Hematopoietic multipotent progenitor cell treated with erythropoietin and hydrocortisone succinate and interleukin-3 and kit ligand, for 8 days (in vitro differentiated cells): ENCODE results near the gene RIPK1.

Source experiments
- DNase-seq: peaks from one replicate; pipeline ENCODE4 v3.0.0-alpha.2; 2015

Gene RIPK1

DNA sequence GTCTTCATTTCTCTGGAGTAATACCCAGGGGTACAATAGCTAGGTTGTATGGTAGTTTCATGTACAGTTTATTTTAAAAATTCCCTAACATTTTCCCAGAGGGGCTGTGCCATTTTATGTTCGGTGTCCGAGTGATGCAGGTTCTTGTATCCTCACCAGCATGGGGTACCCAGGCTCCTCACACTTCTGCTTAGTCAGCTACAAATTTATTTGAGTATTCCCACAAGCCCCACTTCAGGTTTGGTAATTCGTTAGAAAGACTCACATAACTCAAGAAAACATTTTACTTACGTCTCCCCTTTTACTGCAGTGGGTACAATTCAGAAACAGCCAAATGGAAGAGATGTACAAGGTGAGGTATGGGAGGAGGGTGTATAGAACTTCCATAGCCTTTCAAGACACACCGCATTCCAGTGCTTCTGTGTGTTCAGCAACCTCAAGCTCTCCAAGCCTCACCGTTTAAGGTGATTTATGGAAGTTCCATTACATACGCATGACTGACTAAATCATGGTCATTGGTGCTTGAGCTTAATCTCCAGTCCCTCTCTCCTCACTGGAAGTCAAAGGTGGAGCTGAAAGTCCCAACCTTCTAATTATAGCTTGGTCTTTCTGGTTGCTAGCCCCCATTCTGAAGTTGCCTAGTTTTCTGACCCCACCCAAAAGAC lies 18.1 kb downstream of the RIPK1 start:
- no peak for DNase-seq

DNA sequence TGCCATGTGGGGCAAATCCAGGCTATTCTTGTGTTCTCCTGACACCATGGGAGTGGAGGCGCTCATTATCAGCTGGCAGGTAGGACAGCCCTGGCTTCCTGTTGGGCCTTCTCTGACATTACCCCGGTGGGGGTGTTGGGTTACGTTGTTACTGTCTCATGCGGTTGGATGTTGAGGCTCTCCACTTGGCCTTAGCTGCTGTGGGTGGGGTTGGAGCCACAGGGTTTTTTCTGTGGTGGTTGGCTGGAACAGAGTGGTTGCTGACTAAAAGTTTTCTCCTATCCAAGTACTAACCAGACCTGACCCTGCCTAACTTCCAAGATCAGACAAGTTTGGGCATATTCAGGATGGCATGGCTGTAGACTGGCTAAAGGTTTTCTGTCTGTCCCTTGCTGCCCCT lies 20.2 kb downstream of the RIPK1 start:
- no peak for DNase-seq

DNA sequence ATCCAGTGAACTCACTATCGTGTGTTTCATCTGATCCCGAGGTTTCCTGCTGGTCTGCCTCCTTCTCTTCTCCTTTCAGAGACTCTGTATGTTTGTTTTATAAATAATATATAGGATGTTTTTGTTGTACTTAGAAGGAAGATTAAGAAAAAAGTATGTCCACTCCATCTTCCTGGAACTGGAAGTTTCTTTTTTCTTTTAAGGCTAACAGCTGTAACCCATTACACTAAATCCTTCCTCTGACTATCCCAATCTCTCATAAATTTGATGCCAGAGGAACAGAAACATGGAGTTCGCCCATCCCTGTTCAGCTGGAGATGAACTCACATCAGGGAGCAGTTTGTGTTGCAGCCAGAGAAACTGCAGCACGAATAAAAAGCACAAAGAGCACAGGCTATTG lies 20.7 kb downstream of the RIPK1 start:
- no peak for DNase-seq

DNA sequence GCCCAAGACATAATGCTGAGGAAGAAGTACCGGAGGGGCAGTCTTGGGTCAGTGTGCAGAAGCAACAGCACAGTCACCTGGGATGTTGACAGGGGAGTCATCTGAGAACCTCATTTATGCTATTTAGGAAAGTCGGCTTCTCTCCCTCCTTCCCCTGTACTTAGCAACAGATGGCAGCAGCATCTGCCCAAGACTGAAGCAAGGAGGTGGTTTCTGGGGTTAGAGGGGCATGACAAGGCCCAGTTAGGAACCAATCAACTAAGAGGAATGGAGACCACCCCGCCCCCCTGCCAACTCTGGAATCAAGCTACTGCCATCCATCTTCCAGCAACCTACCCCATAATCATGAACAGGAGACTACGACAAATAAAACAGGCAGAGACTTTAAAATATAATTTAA lies 21.7 kb downstream of the RIPK1 start:
- DNase-seq: no peak

DNA sequence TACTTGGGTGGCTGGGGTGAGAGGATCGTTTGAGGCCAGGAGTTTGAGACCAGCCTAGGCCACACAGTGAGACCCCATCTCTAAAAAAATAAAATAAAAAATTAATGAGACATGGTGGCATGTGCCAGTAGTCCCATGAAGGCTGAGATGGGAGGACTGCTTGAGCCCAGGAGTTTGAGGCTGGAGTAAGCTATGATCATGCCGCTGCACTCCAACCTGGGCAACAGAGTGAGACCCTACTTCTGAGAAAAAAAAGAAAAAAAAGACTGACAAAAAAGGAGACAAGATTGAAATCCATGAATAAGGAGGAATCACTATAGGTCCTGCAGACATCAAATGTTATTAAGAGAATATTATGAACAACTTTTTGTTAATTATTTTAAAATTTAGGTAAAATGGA lies 26.5 kb downstream of the RIPK1 start:
- no peak for DNase-seq

DNA sequence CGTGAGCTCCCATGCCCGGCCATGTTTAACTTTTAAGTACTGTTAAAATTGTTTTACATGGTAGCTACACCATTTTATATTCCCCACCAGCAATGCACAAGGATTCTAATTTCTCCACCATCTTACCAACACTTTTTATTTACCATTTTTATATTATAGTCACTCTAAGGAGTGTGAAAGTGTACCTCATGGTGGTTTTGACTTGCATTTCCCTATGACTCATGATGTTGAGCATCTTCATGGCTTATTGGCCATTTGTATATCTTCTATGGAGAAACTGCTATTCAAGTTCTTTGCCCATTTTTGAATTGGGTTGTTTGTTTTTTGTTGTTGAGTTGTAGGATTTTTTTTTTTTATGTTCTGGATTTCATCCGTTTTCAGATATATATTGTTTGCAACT lies 34.6 kb downstream of the RIPK1 start:
- DNase-seq: no peak

DNA sequence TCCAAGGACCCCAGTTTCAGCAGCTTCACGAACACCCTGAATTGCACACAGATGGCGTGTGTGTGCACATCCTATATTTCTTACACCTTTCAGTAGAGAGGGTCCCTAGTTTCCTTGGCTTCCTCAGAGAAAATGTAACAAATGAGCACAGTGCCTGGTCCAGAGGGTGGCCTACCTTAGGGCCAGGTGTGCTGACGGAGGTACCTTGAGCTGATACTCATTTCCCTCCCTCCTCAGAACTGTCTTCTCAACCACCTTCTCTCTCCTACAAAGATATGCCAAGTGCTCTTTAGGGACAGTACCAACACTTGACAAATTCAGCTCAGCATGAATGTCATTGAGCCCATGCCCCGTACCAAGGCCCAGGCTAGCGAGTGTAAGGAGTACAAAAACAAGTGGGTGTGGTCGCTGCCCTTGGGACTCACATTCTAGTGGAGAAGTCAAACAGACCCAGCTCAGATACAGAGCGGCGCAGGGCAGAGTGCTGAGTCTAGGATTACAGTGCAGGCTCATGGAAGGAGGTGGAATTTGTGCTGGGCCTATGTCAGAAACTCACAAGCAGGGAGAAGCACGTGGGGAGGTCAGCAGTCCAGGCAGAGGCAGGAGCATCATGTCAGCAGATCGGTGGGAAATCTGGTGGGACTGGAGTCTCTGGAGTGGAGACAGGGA lies 40.6 kb downstream of the RIPK1 start:
- no peak for DNase-seq

DNA sequence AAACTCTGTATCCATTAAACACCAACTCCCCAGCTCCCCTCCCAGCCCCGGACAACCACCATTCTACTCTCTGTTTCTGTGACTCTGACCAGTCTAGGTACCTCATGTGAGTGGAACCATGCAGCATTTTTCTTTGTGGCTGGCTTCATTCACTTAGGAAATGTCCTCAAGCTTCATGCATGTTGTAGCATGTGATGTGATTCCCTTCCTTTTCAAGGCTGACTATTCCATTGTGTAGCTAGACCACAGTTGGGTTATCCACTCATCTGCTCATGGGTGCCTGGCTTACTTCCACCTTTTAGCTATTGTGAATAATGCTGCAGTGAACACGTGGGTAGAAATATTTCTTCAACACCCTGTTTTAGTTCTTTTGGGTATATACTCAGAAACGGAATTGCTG lies 41.5 kb downstream of the RIPK1 start:
- DNase-seq: no peak

DNA sequence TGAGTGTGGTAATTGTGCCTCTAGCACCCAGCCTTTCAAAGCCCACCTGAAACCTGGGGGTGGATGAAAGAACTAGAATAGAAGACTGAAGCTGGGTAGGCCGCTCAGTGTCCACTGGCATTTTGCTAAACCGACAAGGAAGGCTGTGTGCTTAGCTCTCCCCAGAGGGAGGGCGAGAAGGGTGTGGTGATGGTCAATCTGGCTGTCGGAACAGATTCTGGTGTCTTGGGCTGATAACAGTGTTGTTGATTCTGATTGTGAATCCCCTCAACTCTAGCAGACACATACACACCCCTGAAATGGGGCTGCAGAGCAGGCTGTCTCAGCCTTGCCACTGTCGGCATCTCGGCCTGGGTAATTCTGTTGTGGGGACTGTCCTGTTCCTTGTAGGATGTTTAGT lies 46.1 kb downstream of the RIPK1 start:
- DNase-seq: no peak

DNA sequence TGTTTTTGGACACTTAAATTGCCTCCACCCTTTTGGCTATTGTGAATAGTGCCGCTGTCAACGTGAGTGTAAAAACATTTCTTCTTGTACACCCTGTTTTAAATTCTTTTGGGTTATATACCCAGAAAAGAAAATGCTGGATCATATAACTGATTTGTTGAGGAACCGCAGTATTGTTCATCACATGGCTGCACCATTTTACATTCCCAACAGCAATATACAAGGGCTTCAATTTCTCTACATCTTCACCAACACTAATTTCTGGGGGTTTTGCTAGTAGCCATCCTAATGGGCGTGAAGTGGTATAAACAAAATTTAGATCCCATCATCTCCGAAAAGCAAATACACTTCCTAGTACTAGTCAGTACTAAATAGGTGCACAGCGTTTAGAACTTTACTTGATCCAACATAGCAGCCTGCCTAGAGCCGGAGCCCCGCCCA lies 49.6 kb downstream of the RIPK1 start:
- no peak for DNase-seq

DNA sequence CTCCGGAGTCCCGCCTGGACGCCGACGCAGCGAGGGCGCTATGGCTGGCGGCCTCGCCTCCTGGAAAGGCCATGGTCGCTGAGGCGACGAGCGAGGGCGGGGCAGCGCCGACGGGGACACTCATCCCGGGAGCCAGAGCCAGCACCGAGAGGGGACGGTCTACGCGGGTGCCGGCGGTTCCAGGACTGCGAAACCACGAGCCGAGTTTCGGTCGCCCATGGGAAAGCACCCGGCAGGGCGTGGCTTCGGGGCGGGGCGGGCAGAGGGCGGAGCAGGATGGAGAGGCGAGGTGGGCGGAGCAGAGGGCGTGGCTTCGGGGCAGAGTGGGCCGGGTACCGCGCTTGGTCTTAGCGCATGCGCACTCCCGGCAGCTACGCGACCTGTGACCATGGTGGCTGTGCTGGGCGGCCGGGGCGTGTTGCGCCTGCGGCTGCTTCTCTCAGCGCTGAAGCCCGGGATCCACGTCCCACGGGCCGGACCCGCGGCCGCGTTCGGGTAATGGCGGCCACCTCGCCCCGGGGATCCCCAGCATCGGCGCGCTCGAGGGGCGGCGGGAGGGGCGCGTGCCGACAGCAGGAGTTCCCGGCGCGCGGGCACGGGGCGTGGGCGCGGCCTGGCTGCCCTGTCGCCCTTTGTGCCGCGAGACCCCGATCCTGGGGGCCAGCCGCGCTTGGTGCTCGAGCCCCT lies 50.2 kb downstream of the RIPK1 start, which contains the start of gene BPHL:
BPHL (plus strand) TSS at position 359 of the 687 bp plus-strand sequence; CDS start at position 389, 30 bp downstream.
- peak; percentile 92 for DNase-seq

DNA sequence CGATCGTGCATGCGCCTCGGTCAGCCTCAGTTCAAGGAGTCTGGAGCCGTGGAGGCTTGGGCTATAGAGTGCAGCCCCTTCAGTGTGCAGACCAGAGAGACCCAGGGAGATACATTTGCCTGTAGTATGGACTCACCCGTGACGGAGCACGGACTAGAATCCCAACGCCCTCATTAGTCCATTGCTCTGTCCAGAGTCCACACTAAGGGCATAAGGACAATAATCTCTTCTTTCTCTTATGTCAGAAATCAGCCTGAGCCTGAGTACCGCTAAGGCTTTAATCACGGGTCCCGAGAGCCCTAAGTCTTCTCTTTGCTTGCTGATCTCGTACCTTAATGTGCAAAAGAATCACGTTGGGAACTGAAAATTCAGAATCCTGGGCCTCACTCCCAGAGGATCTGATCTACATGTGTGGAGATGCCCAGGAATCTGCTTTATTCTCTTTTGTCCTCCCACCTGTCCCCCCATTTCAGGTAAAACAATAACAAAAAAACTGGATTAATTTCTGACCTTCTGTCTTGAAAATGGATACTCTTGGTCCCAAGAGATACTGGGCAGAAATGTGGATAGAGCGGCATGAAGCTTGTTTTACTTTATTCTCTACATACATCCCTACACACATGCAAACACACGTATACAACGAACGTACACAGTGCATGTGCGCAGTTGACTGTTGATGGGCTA lies 50.9 kb downstream of the RIPK1 start:
- peak; percentile 32 for DNase-seq

DNA sequence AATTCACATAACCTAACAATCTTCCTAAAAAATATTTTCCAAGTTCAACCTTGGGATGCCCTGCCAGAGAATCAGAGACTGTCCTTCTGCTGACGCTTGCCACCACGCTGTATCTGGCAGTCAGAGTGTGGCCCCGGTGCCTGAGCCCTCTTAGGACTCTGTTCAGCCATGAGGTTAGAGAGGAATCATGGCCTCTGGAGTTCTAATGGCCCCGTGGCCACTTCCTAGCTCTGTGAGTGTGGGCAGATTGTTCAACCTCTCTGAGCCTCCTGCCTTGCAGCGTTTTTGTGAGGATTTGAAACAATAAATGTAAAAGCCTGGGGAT lies 52.4 kb downstream of the RIPK1 start:
- no peak for DNase-seq

DNA sequence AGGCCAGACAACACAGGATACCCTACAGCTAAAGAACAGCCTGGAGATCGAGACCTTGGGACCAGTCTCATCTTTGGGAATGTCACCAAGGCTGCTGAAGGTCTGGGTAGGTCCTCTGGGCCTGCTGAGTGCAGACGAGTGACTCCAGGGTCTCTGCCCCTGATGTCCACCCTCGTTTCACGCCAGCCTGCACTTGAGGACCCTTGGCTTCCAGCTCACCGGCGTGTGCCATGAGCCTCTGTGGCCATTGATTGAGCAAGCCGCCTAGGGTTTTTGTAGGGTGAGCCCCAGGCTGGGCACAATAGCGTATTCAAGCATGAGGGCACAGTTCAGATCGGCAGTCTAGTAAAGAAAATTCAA lies 54.5 kb downstream of the RIPK1 start:
- no peak for DNase-seq

DNA sequence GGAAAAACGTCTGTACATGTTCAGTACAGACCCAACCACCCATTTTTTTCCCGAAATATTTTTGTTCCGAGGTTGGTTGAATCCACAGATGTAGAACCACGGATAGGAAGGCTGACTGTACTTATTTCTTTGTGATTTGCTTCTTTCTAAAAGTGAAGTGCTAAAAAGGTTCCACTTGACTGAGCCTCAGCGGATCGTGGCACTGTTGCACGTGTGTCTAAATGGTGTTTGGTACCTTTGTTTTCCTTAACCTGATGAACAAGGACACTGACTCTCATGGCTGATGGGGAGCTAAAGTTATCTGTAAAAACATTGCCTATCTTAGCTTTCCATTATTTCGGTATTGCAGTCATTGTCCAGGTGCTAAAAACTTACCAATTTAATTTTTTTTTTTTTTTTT lies 56.4 kb downstream of the RIPK1 start:
- no peak for DNase-seq

DNA sequence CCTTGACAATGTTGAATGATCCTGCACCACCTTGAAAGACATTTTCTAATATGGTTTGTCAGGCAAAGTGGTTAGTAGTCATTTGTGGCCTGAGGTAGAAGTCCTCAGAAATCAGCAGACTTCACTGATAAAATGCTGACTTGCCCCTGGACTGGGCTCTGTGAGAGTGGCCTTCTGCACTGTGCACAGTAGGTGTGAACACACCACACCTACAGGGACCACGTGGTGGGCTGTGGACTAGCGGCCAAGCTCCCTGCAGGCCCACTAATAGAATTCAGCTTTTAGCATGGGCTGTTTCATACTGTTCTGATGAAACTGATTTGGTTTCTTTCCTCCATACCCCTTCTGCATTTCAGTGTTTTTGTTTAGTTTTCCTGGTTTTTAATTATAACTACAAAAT lies 57.5 kb downstream of the RIPK1 start:
- DNase-seq: no peak

DNA sequence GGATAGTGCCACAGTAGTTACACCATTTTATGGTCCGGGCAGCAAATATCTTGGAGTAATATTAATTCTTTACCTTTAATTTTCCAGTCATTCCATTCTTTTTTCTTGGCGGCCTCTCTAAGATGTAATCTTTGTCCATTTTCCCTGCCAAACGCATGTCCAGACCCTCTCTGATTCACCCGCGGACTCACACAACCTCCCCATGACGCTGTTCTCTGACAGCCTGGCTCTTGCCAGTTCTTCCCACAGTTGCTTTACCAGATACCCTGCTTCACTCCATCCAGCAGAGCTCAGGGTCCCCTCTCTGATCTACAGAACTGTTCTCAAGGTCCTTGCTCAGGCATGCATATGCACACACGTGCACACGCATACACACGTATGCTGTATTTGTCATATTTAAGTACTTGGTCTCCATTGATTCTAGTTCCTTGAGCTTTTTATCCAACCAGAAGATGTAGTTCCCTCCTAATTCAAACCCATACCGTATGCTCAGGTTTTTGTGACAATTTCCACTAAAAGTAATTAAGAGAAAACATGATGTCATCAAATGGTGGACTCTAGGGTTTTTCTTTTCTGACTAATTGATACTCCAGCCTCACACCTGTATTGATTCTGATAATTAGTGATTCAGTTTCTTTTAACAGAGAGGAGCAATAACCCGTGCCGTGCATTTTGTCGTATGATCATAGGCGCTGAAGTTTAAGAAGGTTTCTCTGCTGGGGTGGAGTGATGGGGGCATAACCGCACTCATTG lies 60.2 kb downstream of the RIPK1 start:
- DNase-seq: no peak

DNA sequence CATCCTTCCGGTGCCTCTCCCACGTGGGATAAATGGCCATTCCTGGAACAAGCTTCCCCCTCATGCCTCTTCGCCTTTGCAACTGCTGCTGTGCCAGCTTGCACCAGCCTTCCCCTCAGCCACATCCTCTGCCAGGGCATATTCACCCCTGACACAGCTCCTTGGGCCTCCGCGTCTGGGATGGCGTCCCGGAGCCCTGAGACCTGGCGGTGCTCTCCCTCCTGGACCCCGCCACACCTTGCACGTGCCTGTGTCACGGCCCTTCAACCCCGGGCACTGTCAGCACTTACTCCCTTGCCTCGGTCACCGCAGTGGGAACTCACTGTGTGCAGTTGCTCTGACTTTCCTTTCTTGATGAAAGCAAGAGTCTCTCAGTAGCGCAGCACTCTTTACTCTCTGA lies 63.4 kb downstream of the RIPK1 start:
- no peak for DNase-seq

DNA sequence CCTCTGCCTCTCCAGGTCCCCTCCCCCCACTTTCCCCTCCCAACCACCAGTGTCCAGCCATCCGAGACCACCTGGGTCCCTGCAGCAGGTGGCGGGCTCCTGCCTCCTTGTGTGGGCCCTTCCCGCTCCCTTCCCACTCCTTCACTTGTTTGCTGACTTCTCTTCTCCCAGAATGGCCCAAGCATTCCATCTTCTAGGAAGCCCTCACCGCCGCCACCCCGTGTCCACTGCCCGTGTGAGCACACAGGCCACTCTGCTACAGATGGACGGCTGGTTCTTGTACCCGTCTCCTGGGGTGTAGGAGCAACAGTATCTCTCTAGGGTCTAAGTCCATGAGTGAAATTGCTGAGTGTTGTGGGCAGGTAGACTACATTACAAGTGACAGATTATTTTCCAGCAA lies 65.2 kb downstream of the RIPK1 start:
- no peak for DNase-seq

DNA sequence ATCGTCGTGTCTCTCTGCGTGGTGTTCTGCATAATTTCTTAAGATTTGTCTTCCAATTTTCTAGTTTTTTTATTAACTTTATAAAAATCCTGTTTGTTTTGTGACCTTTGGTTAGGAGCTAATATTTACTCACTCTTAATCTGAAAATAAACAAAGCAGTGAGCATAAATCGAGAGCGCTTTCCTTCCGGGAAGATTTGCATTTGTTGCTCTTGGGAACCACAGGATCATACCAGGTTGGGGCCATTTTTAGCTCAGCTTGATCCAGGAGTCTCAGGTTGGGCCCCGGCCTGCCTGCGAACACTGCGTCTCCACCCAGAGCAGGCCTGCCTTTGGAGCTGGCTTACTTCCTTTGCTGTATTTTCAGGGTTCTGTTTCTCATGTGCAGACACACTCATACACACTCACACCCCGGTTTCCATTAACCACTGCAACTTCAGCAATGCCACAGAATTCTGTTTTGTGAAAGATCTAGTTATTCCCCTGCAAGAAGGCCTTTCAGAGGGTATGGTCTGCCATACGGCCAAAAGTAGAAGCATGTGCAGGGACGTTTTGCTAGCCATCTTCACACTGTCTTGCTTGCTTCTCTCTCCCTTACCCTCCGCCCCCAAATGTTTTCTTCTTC lies 67.5 kb downstream of the RIPK1 start:
- no peak for DNase-seq

DNA sequence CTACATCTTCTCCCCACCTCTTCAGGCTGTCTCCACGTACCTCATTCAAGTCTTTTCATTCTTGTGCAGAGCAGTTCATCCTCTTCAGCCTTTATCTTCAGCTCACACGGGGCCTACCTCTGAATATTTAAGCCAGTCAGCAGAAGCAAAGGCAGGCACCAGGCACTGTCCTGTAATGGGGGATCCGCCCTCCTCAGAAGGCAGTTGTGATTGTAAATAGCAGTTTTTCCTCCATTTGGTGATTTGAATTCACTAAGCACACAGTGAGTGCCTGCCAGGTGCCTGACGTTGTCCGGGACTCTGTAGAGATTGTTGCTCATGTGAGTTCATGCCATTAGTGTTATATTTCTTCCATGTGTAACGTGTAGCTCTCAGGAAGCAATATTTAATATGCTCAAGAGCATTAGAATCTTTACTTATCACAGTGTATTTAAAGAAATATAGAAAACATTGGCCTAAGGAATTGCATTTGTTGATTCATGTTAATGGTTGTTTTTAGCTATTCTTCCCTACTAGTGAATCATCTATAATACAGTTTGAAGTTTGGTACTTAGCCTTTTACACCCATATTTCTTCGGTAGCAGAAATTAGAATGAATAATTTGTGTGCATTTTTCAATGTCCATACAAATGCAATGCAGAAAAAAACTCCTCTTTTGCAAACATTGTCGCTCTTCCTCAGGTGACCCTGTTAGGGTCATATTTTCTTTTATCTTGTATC lies 68.2 kb downstream of the RIPK1 start:
- DNase-seq: no peak
